ENCODE data around the gene B3GNT2. TPM values are rescaled to one million over a fixed set of nuclear protein-coding genes. Genes with fewer than 3 reads are reported as not detected.

Gene B3GNT2
- total RNA-seq, 3 donors from 2014 or later, result 16.3 to 39.5 (median 25.6) TPM

GRCh38 chr2:62240546-62240945 lies 44.6 kb downstream of the B3GNT2 start:
- no peak overlapping the region for H3K27ac ChIP-seq
- DNase-seq (ENCODE audit: low spot score in 2 of 2), result no peak
- no peaks in the 10 kb centered on the region for H3K9me3 ChIP-seq
- no peaks in the 10 kb centered on the region for H3K4me1 ChIP-seq
- H3K36me3 ChIP-seq, result no peaks in the 10 kb centered on the region
- intact Hi-C loops (cut with DNase I; ENCODE audit: low total_unique reads), result no loop called here
- no peak overlapping the region for H3K4me3 ChIP-seq
- TF ChIP-seq POLR2AphosphoS5 (IDR thresholded peaks at IDR 0.05) (no peak), CTCF (IDR thresholded peaks at IDR 0.05) (no peak), POLR2A (IDR thresholded peaks at IDR 0.05) (no peak)
- H3K27me3 ChIP-seq, result no peaks in the 10 kb centered on the region

- DNase-seq (ENCODE audit: low spot score in 2 of 2), result no peak
- TF ChIP-seq CTCF (IDR thresholded peaks at IDR 0.05), result no peak
Observed at GRCh38 chr2:62243983-62244382, 48.1 kb downstream of the B3GNT2 start.

GRCh38 chr2:62248226-62248625 lies 52.3 kb downstream of the B3GNT2 start:
- Histone ChIP-seq H3K27ac (no peak overlapping the region), H3K36me3 (no peaks in the 10 kb centered on the region), H3K27me3 (no peaks in the 10 kb centered on the region), H3K4me3 (no peak overlapping the region), H3K4me1 (no peaks in the 10 kb centered on the region), H3K9me3 (no peaks in the 10 kb centered on the region)
- no peak for DNase-seq (ENCODE audit: low spot score in 2 of 2)
- TF ChIP-seq POLR2AphosphoS5 (IDR thresholded peaks at IDR 0.05) (no peak), POLR2A (IDR thresholded peaks at IDR 0.05) (no peak)
- intact Hi-C loops (cut with DNase I; ENCODE audit: low total_unique reads), result no loop called here

More at GRCh38 chr2:62243983-62244382, 48.1 kb downstream of the B3GNT2 start:
- H3K4me3 ChIP-seq, result no peak overlapping the region
- no peak overlapping the region for H3K27ac ChIP-seq
- H3K9me3 ChIP-seq, result no peaks in the 10 kb centered on the region
- H3K4me1 ChIP-seq, result no peaks in the 10 kb centered on the region
- H3K27me3 ChIP-seq, result no peaks in the 10 kb centered on the region
- intact Hi-C loops (cut with DNase I; ENCODE audit: low total_unique reads), result no loop called here
- no peaks in the 10 kb centered on the region for H3K36me3 ChIP-seq

GRCh38 chr2:62250239-62250638 lies 54.3 kb downstream of the B3GNT2 start:
- TF ChIP-seq CTCF (IDR thresholded peaks at IDR 0.05) (no peak), POLR2A (IDR thresholded peaks at IDR 0.05) (no peak), POLR2AphosphoS5 (IDR thresholded peaks at IDR 0.05) (no peak)
- H3K4me3 ChIP-seq, result no peak overlapping the region
- H3K4me1 ChIP-seq, result no peaks in the 10 kb centered on the region
- H3K36me3 ChIP-seq, result no peaks in the 10 kb centered on the region
- DNase-seq (ENCODE audit: low spot score in 2 of 2), result no peak
- H3K27me3 ChIP-seq, result no peaks in the 10 kb centered on the region
- no peaks in the 10 kb centered on the region for H3K9me3 ChIP-seq
- intact Hi-C loops (cut with DNase I; ENCODE audit: low total_unique reads), result no loop called here
- no peak overlapping the region for H3K27ac ChIP-seq

GRCh38 chr2:62254424-62255266 lies 58.7 kb downstream of the B3GNT2 start:
- TF ChIP-seq POLR2A (IDR thresholded peaks at IDR 0.05) (no peak), CTCF (IDR thresholded peaks at IDR 0.05) (no peak), POLR2AphosphoS5 (IDR thresholded peaks at IDR 0.05) (no peak)
- no peak overlapping the region for H3K4me3 ChIP-seq
- no peak for DNase-seq (ENCODE audit: low spot score in 2 of 2)
- no peaks in the 10 kb centered on the region for H3K4me1 ChIP-seq
- no peaks in the 10 kb centered on the region for H3K36me3 ChIP-seq
- intact Hi-C loops (cut with DNase I; ENCODE audit: low total_unique reads), result no loop called here
- no peaks in the 10 kb centered on the region for H3K27me3 ChIP-seq
- H3K9me3 ChIP-seq, result no peaks in the 10 kb centered on the region
- H3K27ac ChIP-seq, result peak overlapping the region; percentile 23 to 43

All from breast epithelium (tissue), 4 donors.